CD14-positive monocyte (primary cell): Measurements from ENCODE around the gene DYNLRB2. TPM values are rescaled to one million over a fixed set of nuclear protein-coding genes. Genes with fewer than 3 reads are reported as not detected.
A peak's percentile ranks its signal among the peaks of the same experiment; 100 is the strongest.

Experiments
- DNase-seq, 3 donors: peaks; one replicate each; pipeline ENCODE4 v3.0.0-alpha.2; 2011 to 2022
- H2AFZ ChIP-seq: 2 replicates; pipeline ENCODE4 v1.6.0; 2012; ENCODE audit warnings: mild to moderate bottlenecking, low read depth, low read length, inconsistent platforms; ENCODE audit not compliant: insufficient read depth, poor library complexity, severe bottlenecking
- H3K27ac ChIP-seq, 2 donors: 1 replicate in 1 of 2; 2 replicates in 1 of 2; pipeline ENCODE4 v1.5.1; 2012 to 2013; ENCODE audit warnings: low read length in 2 of 2, control low read depth in 1 of 2, inconsistent platforms in 1 of 2, low read depth in 1 of 2, mild to moderate bottlenecking in 1 of 2
- H3K27me3 ChIP-seq, 2 donors: one replicate each; pipeline versions ENCODE4 v1.6.0 to v1.6.1; 2011 to 2013; ENCODE audit warnings: low read length in 2 of 2; ENCODE audit not compliant: control insufficient read depth in 2 of 2, insufficient read depth in 2 of 2
- H3K36me3 ChIP-seq, 2 donors: replicated peaks in 1 of 2; 1 replicate in 1 of 2; 2 replicates in 1 of 2; pipeline versions ENCODE4 v1.5.1 to v1.6.1; 2012 to 2013; ENCODE audit warnings: low read length in 2 of 2, control low read depth in 1 of 2, inconsistent platforms in 1 of 2, mild to moderate bottlenecking in 1 of 2; ENCODE audit not compliant: insufficient read depth in 2 of 2, control insufficient read depth in 1 of 2
- H3K4me1 ChIP-seq, 2 donors: 1 replicate in 1 of 2; 2 replicates in 1 of 2; pipeline versions ENCODE4 v1.5.1 to v1.6.1; 2012 to 2013; ENCODE audit warnings: low read length in 2 of 2, control low read depth in 1 of 2, inconsistent platforms in 1 of 2, mild to moderate bottlenecking in 1 of 2, moderate library complexity in 1 of 2; ENCODE audit not compliant: insufficient read depth in 2 of 2, control insufficient read depth in 1 of 2
- H3K4me2 ChIP-seq: replicated peaks from 2 replicates; pipeline ENCODE3; 2012; ENCODE audit warnings: low read length, moderate library complexity, mild to moderate bottlenecking; ENCODE audit not compliant: poor library complexity, severe bottlenecking; ENCODE audit errors: extremely low read depth
- H3K4me3 ChIP-seq, 3 experiments: fragments of 200-600 bp in 1 of 3; sonication (generic) in 1 of 3; replicated peaks in 1 of 3; 1 replicate in 2 of 3; 2 replicates in 1 of 3; pipeline ENCODE4 v1.5.1; 2011 to 2013; ENCODE audit warnings: low read length in 3 of 3, mild to moderate bottlenecking in 3 of 3, control low read depth in 2 of 3, low read depth in 2 of 3, inconsistent platforms in 1 of 3, moderate library complexity in 1 of 3
- H3K79me2 ChIP-seq: 2 replicates; pipeline ENCODE4 v1.6.0; 2012; ENCODE audit warnings: mild to moderate bottlenecking, control low read depth, inconsistent platforms, low read length, moderate library complexity; ENCODE audit not compliant: insufficient read depth
- H3K9ac ChIP-seq: 2 replicates; pipeline ENCODE4 v1.6.0; 2017; ENCODE audit warnings: low read length, mild to moderate bottlenecking; ENCODE audit not compliant: insufficient read depth, poor library complexity, severe bottlenecking
- H3K9me3 ChIP-seq, 2 donors: replicated peaks in 1 of 2; 1 replicate in 1 of 2; 2 replicates in 1 of 2; pipeline versions ENCODE4 v1.5.1 to v1.6.1; 2012 to 2013; ENCODE audit warnings: low read length in 2 of 2, control low read depth in 1 of 2; ENCODE audit not compliant: control insufficient read depth in 1 of 2, insufficient read depth in 1 of 2
- H4K20me1 ChIP-seq: 2 replicates; pipeline ENCODE4 v1.6.0; 2012; ENCODE audit warnings: mild to moderate bottlenecking, low read length, control low read depth, moderate library complexity; ENCODE audit not compliant: insufficient read depth
- H3K27ac Mint-ChIP-seq, 7 donors: one replicate each; pipeline ENCODE4 v1.8.0; 2020; ENCODE audit warnings: mild to moderate bottlenecking in 7 of 7, mixed read lengths in 7 of 7, moderate library complexity in 6 of 7, inconsistent platforms in 2 of 7
- H3K27me3 Mint-ChIP-seq, 3 donors: one replicate each; pipeline ENCODE4 v1.8.0; 2021 to 2022; ENCODE audit warnings: low read depth in 3 of 3, mild to moderate bottlenecking in 3 of 3, mixed read lengths in 3 of 3, moderate library complexity in 3 of 3, inconsistent platforms in 1 of 3
- H3K36me3 Mint-ChIP-seq, 2 donors: one replicate each; pipeline ENCODE4 v1.8.0; 2020; ENCODE audit warnings: mixed read lengths in 2 of 2, inconsistent platforms in 1 of 2, mild to moderate bottlenecking in 1 of 2
- H3K4me1 Mint-ChIP-seq: one replicate; pipeline ENCODE4 v1.8.0; 2020; ENCODE audit warnings: mild to moderate bottlenecking, mixed read lengths
- H3K4me3 Mint-ChIP-seq, 2 donors: one replicate each; pipeline ENCODE4 v1.8.0; 2020; ENCODE audit warnings: mild to moderate bottlenecking in 2 of 2, mixed read lengths in 2 of 2, moderate library complexity in 1 of 2
- H3K9me3 Mint-ChIP-seq, 7 donors: one replicate each; pipeline ENCODE4 v1.8.0; 2020 to 2022; ENCODE audit warnings: mixed read lengths in 7 of 7, mild to moderate bottlenecking in 6 of 7, moderate library complexity in 6 of 7, inconsistent platforms in 2 of 7
- CTCF ChIP-seq: fragments of 200-600 bp; IDR thresholded peaks from one replicate; pipeline ENCODE4 v1.8.0; 2022; ENCODE audit warnings: antibody characterized with exemption, mild to moderate bottlenecking
- WGBS: methylation state at CpG from one replicate; pipeline ENCODE4 v1.1.5; 2013; ENCODE audit warnings: missing lambda C conversion rate; ENCODE audit not compliant: insufficient coverage; 5-methylcytosine and 5-hydroxymethylcytosine counted together
- intact Hi-C, 2 donors: fragments of 100-400 bp; cut with micrococcal nuclease; formaldehyde crosslinking; loops; one replicate each; pipeline versions ENCODE4 v1.15.0 to v1.15.1; 2023
- polyA plus RNA-seq, 3 donors: library from polyadenylated mRNA; depleted of rRNA in 1 of 3; unstranded in 2 of 3; stranded (reverse) in 1 of 3; fragments of 300-500 nt in 2 of 3; fragments of >200 nt in 1 of 3; fragmentation: Illumina TruSeq in 2 of 3; gene quantifications; 1 replicate in 2 of 3; 2 replicates in 1 of 3; pipeline ENCODE4 v1.2.3, GENCODE V29; 2012 to 2021

Gene DYNLRB2
- polyA plus RNA-seq, 3 donors = not detected

- no peak for DNase-seq
- no CpG with 5 or more reads among the region's 2 CpGs for WGBS
- Histone ChIP-seq H3K4me1 (peaks cover 9 to 12% of the 10 kb centered on the region in 2 donors), H4K20me1 (no peaks in the 10 kb centered on the region), H3K36me3 (no peaks in the 10 kb centered on the region), H2AFZ (no peak overlapping the region), H3K27me3 (peaks cover 2 to 10% of the 10 kb centered on the region in 2 donors), H3K4me2 (no peak overlapping the region), H3K9ac (no peak overlapping the region), H3K27ac (no peak overlapping the region), H3K9me3 (no peaks in the 10 kb centered on the region), H3K4me3 (no peak overlapping the region), H3K79me2 (no peaks in the 10 kb centered on the region)
- Mint-ChIP-seq H3K27ac (no peak overlapping the region), H3K4me3 (no peak overlapping the region), H3K36me3 (no peaks in the 10 kb centered on the region), H3K9me3 (peaks cover 0 to 4% (median 0%) of the 10 kb centered on the region in 7 donors), H3K4me1 (peaks cover 11% of the 10 kb centered on the region), H3K27me3 (peaks cover 9 to 12% (median 11%) of the 10 kb centered on the region in 3 donors)
- TF ChIP-seq CTCF = no peak
- intact Hi-C loops = loop anchor here in 1 of 2 donors (10.0 kb wide), 1 partner anchor 559 kb away; the partner anchor contains the start of gene GCSH
Measured at GRCh38 chr16:80536238-80536637, 4.6 kb upstream of the DYNLRB2 start.

- Mint-ChIP-seq H3K9me3 (peaks cover 0 to 4% (median 0%) of the 10 kb centered on the region in 7 donors), H3K27ac (peak overlapping the region; percentile 80 to 97 (median 91)), H3K36me3 (no peaks in the 10 kb centered on the region), H3K27me3 (peaks cover 5 to 11% (median 10%) of the 10 kb centered on the region in 3 donors), H3K4me3 (peak overlapping the region; percentile 86 to 93), H3K4me1 (peaks cover 15% of the 10 kb centered on the region)
- Histone ChIP-seq H3K9me3 (no peaks in the 10 kb centered on the region), H3K4me1 (peaks cover 11 to 12% of the 10 kb centered on the region in 2 donors), H3K4me3 (peak overlapping the region; percentile 73 to 90 (median 85)), H3K27me3 (peaks cover 0 to 4% of the 10 kb centered on the region in 2 donors), H3K27ac (peak overlapping the region in 1 of 2 donors; percentile 84), H3K9ac (peak overlapping the region; percentile 57), H4K20me1 (no peaks in the 10 kb centered on the region), H3K36me3 (no peaks in the 10 kb centered on the region), H3K4me2 (peak overlapping the region; percentile 74), H2AFZ (peak overlapping the region; percentile 85), H3K79me2 (no peaks in the 10 kb centered on the region)
- intact Hi-C loops = loop anchor here in 1 of 2 donors (2.0 to 10.0 kb wide), 3 partner anchors 134 to 464 kb away; partner anchors contain the start of genes CENPN and CMC2
- WGBS = 38% methylated on average over 5 of the region's 6 CpGs
- no peak for DNase-seq
- TF ChIP-seq CTCF = no peak
Measured at GRCh38 chr16:80541306-80541694, 507 bp downstream of the DYNLRB2 start.
